Thyroid gland (tissue), 4 donors: ENCODE data around the gene MGLL.

ENCODE experiments used
- POLR2A ChIP-seq, 2 donors: fragments of 450-650 bp; IDR thresholded peaks; one replicate each; pipeline ENCODE4 v1.6.1; 2017; ENCODE audit warnings: antibody characterized with exemption in 2 of 2, mild to moderate bottlenecking in 2 of 2, moderate library complexity in 1 of 2
- TF ChIP-seq, protein P1 (sequence below), 6 experiments: fragments of 200-600 bp in 3 of 6; fragments of 450-650 bp in 3 of 6; sonication (generic) in 3 of 6; IDR thresholded peaks; one replicate each; pipeline ENCODE4 v1.5.1; 2016 to 2019; ENCODE audit warnings: antibody characterized with exemption in 6 of 6, mild to moderate bottlenecking in 2 of 6, inconsistent platforms in 1 of 6, moderate library complexity in 1 of 6

DNA sequence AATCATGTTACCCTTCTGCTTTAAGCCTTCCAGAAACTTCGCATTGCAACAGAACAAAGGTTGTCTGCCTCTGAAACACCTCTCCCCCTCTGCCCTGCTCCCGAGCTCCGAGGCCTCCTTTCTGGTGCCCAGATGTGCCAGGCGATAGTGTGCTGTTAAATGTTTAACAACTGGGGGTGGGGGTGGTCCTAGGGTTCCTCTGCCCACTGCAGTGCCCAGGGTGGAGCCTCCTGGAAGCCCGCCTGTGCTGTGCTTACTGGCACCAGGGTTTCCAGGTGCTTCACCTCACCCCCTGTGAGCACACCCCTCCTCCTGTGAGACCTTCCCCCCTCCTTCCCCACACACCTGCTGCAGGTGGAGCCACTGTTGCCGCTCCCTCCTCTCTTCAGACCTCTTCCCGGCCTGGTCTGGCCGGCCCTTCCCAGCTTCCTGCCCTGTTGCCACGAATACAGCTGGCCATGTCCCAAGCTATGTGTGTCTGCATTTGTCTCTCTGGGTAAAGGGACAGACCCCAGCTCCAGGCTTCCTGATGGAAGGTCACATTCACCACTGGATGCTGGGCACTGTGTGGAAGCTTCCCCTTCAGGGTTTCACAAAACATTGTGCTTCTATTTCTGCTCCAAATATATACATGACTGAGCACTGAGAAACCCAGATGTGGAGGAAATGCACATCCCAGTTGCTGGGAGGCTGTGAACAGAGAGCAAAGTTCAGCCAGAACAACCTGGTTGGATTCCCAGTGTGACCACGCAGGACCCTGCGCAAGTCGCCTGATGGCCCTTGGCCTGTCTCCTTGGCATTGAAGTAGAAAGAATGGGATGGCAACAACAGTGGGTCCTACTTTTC is 37.2 kb downstream of the MGLL start:
- TF ChIP-seq, protein P1, sequence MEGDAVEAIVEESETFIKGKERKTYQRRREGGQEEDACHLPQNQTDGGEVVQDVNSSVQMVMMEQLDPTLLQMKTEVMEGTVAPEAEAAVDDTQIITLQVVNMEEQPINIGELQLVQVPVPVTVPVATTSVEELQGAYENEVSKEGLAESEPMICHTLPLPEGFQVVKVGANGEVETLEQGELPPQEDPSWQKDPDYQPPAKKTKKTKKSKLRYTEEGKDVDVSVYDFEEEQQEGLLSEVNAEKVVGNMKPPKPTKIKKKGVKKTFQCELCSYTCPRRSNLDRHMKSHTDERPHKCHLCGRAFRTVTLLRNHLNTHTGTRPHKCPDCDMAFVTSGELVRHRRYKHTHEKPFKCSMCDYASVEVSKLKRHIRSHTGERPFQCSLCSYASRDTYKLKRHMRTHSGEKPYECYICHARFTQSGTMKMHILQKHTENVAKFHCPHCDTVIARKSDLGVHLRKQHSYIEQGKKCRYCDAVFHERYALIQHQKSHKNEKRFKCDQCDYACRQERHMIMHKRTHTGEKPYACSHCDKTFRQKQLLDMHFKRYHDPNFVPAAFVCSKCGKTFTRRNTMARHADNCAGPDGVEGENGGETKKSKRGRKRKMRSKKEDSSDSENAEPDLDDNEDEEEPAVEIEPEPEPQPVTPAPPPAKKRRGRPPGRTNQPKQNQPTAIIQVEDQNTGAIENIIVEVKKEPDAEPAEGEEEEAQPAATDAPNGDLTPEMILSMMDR (IDR thresholded peaks at IDR 0.05), result no peak
- TF ChIP-seq POLR2A (IDR thresholded peaks at IDR 0.05), result no peak
